ENCODE data around the gene MAMDC2.

DNA sequence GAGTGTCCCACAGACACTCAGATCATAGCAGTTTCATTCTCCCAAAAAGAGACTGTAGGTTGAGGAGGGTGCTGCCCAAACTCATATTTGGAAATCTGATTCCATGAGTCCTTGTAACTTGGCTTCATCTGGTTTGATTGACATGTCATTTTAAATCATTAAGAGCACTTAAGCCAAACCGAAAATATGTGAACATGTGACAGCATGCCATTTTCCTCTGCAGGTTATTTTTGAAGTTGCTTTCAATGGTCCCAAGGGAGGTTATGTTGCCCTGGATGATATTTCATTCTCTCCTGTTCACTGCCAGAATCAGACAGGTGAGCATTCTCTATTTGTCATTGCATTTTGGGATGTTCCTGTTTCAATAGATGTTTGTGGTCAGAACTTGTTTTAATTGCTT is 87.6 kb downstream of the MAMDC2 start:
- TF ChIP-seq, protein P1, sequence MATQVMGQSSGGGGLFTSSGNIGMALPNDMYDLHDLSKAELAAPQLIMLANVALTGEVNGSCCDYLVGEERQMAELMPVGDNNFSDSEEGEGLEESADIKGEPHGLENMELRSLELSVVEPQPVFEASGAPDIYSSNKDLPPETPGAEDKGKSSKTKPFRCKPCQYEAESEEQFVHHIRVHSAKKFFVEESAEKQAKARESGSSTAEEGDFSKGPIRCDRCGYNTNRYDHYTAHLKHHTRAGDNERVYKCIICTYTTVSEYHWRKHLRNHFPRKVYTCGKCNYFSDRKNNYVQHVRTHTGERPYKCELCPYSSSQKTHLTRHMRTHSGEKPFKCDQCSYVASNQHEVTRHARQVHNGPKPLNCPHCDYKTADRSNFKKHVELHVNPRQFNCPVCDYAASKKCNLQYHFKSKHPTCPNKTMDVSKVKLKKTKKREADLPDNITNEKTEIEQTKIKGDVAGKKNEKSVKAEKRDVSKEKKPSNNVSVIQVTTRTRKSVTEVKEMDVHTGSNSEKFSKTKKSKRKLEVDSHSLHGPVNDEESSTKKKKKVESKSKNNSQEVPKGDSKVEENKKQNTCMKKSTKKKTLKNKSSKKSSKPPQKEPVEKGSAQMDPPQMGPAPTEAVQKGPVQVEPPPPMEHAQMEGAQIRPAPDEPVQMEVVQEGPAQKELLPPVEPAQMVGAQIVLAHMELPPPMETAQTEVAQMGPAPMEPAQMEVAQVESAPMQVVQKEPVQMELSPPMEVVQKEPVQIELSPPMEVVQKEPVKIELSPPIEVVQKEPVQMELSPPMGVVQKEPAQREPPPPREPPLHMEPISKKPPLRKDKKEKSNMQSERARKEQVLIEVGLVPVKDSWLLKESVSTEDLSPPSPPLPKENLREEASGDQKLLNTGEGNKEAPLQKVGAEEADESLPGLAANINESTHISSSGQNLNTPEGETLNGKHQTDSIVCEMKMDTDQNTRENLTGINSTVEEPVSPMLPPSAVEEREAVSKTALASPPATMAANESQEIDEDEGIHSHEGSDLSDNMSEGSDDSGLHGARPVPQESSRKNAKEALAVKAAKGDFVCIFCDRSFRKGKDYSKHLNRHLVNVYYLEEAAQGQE (IDR thresholded peaks at IDR 0.05; ENCODE audit: insufficient read depth in 1 of 2, low read depth in 2 of 2, low read length in 2 of 2): no peak
- TF ChIP-seq TAF1 (IDR thresholded peaks at IDR 0.05; ENCODE audit: borderline replicate concordance, insufficient read depth, low read length): no peak

All from PFSK-1 (cell line).